Endothelial cell of umbilical vein (primary cell): ENCODE measurements around the gene LLPH. TPM values are rescaled to one million over a fixed set of nuclear protein-coding genes. Genes with fewer than 3 reads are reported as not detected.

ENCODE experiments used
- BruUV-seq: library from RNA; stranded (reverse); fragments of 400-500 nt; replicated peaks from 2 replicates; lab custom pipeline; 2021; lab: Mats Ljungman, UMichigan
- CTCF ChIA-PET: fragments of 300-600, 350-600 bp; sonication (Branson Sonifier 250); formaldehyde crosslinking; loops from one replicate; lab custom pipeline; 2021; ENCODE audit warnings: antibody characterized with exemption, inconsistent platforms; lab: Charles Lee
- POLR2A ChIA-PET: fragments of 300-600, 350-600 bp; sonication (Branson Sonifier 250); formaldehyde crosslinking; loops from one replicate; lab custom pipeline; 2021; ENCODE audit warnings: antibody characterized with exemption, inconsistent platforms; lab: Charles Lee
- DNase-seq: peaks from one replicate; pipeline ENCODE4 v3.0.0-alpha.2; 2011; ENCODE audit warnings: low read depth, low spot score
- FAIRE-seq: peaks from 2 replicates; lab custom pipeline; 2011; peaks lifted over from hg19 to GRCh38; lab: Jason Lieb, UNC
- H2AFZ ChIP-seq: 2 replicates; pipeline ENCODE4 v1.6.0; 2012; ENCODE audit warnings: low read depth, low read length, control low read depth, inconsistent platforms
- H3K27ac ChIP-seq: 2 replicates; pipeline ENCODE4 v1.5.1; 2011; ENCODE audit warnings: low read depth, mild to moderate bottlenecking, control low read depth, low read length, moderate library complexity; ENCODE audit not compliant: insufficient read depth
- H3K27me3 ChIP-seq, 2 experiments: 2 replicates each; pipeline versions ENCODE4 v1.6.0 to v1.6.1; 2011; ENCODE audit warnings: low read length in 2 of 2, mixed read lengths in 1 of 2; ENCODE audit not compliant: control insufficient read depth in 2 of 2, insufficient read depth in 2 of 2
- H3K36me3 ChIP-seq, 2 experiments: 2 replicates in 1 of 2; 3 replicates in 1 of 2; pipeline ENCODE4 v1.5.1; 2011; ENCODE audit warnings: low read length in 2 of 2, mild to moderate bottlenecking in 1 of 2, moderate library complexity in 1 of 2; ENCODE audit not compliant: control insufficient read depth in 2 of 2, insufficient read depth in 2 of 2; ENCODE audit errors: extremely low read depth in 1 of 2
- H3K4me1 ChIP-seq: 3 replicates; pipeline ENCODE4 v1.5.1; 2011; ENCODE audit warnings: mild to moderate bottlenecking, low read length; ENCODE audit not compliant: control insufficient read depth, insufficient read depth; ENCODE audit errors: extremely low read depth
- H3K4me2 ChIP-seq: 2 replicates; pipeline ENCODE4 v1.6.1; 2011; ENCODE audit warnings: low read length, control low read depth, mixed read lengths; ENCODE audit not compliant: insufficient read depth
- H3K4me3 ChIP-seq, 3 experiments: fragments of 200-600 bp in 1 of 3; sonication (generic), shearing (Covaris generic) in 1 of 3; replicated peaks in 1 of 3; 2 replicates each; pipeline ENCODE4 v1.5.1; 2011 to 2016; ENCODE audit warnings: control low read depth in 3 of 3, low read length in 3 of 3, mild to moderate bottlenecking in 2 of 3, inconsistent platforms in 1 of 3, low read depth in 1 of 3, moderate library complexity in 1 of 3; ENCODE audit not compliant: insufficient read depth in 1 of 3
- H3K79me2 ChIP-seq: 2 replicates; pipeline ENCODE4 v1.6.0; 2012; ENCODE audit warnings: low read length, inconsistent platforms; ENCODE audit not compliant: control insufficient read depth, insufficient read depth
- H3K9ac ChIP-seq: replicated peaks from 2 replicates; pipeline ENCODE3; 2011; ENCODE audit warnings: low read length, control low read depth; ENCODE audit not compliant: insufficient read depth; ENCODE audit errors: extremely low read depth
- H3K9me1 ChIP-seq: replicated peaks from 3 replicates; pipeline ENCODE4 v1.6.0; 2011; ENCODE audit warnings: mild to moderate bottlenecking, low read length; ENCODE audit not compliant: control insufficient read depth, insufficient read depth; ENCODE audit errors: extremely low read depth
- H3K9me3 ChIP-seq: replicated peaks from 2 replicates; pipeline ENCODE4 v1.5.1; 2012; ENCODE audit warnings: low read length, inconsistent platforms; ENCODE audit not compliant: control insufficient read depth, insufficient read depth
- H4K20me1 ChIP-seq: replicated peaks from 2 replicates; pipeline ENCODE3; 2011; ENCODE audit warnings: mild to moderate bottlenecking, low read length; ENCODE audit not compliant: control insufficient read depth, insufficient read depth; ENCODE audit errors: extremely low read depth
- EZH2 ChIP-seq: IDR thresholded peaks from 2 replicates; pipeline ENCODE4 v1.6.1; 2012; ENCODE audit warnings: borderline replicate concordance, low read depth, mild to moderate bottlenecking, moderate library complexity, low read length, inconsistent platforms; ENCODE audit not compliant: severe bottlenecking
- FOS ChIP-seq: IDR thresholded peaks from 2 replicates; pipeline ENCODE4 v1.6.1; 2011; ENCODE audit warnings: mild to moderate bottlenecking, low read length, moderate library complexity, borderline replicate concordance; ENCODE audit not compliant: insufficient read depth
- GATA2 ChIP-seq: IDR thresholded peaks from 2 replicates; pipeline ENCODE4 v1.7.0; 2011; ENCODE audit warnings: low read depth, mild to moderate bottlenecking, moderate library complexity, mixed read lengths, low read length; ENCODE audit not compliant: insufficient read length, insufficient read depth
- JUN ChIP-seq: IDR thresholded peaks from 2 replicates; pipeline ENCODE4 v1.6.1; 2011; ENCODE audit warnings: borderline replicate concordance, low read depth; ENCODE audit not compliant: insufficient read length, insufficient read depth
- MYC ChIP-seq: IDR thresholded peaks from one replicate; pipeline ENCODE4 v1.6.1; 2011; ENCODE audit warnings: mild to moderate bottlenecking, low read depth, low read length
- POLR2A ChIP-seq: IDR thresholded peaks from 2 replicates; pipeline ENCODE4 v1.6.1; 2012; ENCODE audit warnings: low read depth, mild to moderate bottlenecking, control low read depth, low read length
- POLR2AphosphoS5 ChIP-seq: IDR thresholded peaks from 2 replicates; pipeline ENCODE4 v1.6.1; 2012; ENCODE audit warnings: low read depth, mild to moderate bottlenecking, control low read depth, low read length, moderate library complexity; ENCODE audit not compliant: insufficient read depth
- dilution Hi-C: fragments of 300-500 bp; cut with MboI; formaldehyde crosslinking; loops from one replicate; pipeline ENCODE4 v1.15.0; 2019; ENCODE audit warnings: low sequenced_read_pairs; ENCODE audit not compliant: extremely low pct_ligation_motif_present
- intact Hi-C: fragments of 100-400 bp; cut with micrococcal nuclease; formaldehyde crosslinking; loops from one replicate; pipeline ENCODE4 v1.10.0; 2022
- polyA plus RNA-seq, 4 experiments: library from polyadenylated mRNA; depleted of rRNA in 3 of 4; stranded (reverse) in 3 of 4; unstranded in 1 of 4; fragments of >200 nt; gene quantifications; 2 replicates each; pipeline versions ENCODE4 v1.2.1 to v1.2.3, GENCODE V29; 2011 to 2012; ENCODE audit warnings: missing spikeins in 1 of 4
- total RNA-seq: library from RNA; stranded (reverse); gene quantifications from 2 replicates; pipeline ENCODE4 v1.2.3, GENCODE V29; 2021
- TF ChIP-seq, protein P1 (sequence below): IDR thresholded peaks from 2 replicates; pipeline ENCODE4 v1.6.1; 2011; ENCODE audit not compliant: insufficient read depth, insufficient read length
- TF ChIP-seq, protein P2 (sequence below), 2 donors: IDR thresholded peaks; 1 replicate in 1 of 2; 2 replicates in 1 of 2; pipeline ENCODE4 v1.5.1; 2011; ENCODE audit warnings: low read length in 2 of 2, mild to moderate bottlenecking in 2 of 2, moderate library complexity in 2 of 2, control low read depth in 1 of 2, inconsistent platforms in 1 of 2, low read depth in 1 of 2; ENCODE audit not compliant: insufficient read depth in 1 of 2; ENCODE audit errors: extremely low read depth in 1 of 2

The LLPH gene
- total and polyA plus RNA-seq, 2 donors (not counting 3 experiments of a cell fraction or from before 2014, with no cell fraction given), result 4.0 to 34.0 TPM

GRCh38 chr12:66118240-66118891 is 12.2 kb downstream of the LLPH start:
- Histone ChIP-seq H3K27me3 (no peaks in the 10 kb centered on the region), H3K9me3 (no peaks in the 10 kb centered on the region), H3K9ac (no peak overlapping the region), H3K36me3 (peaks cover 0 to 7% of the 10 kb centered on the region in 2 experiments), H3K27ac (no peak overlapping the region), H3K4me3 (no peak overlapping the region), H3K79me2 (no peaks in the 10 kb centered on the region), H3K4me1 (no peaks in the 10 kb centered on the region), H2AFZ (no peak overlapping the region), H3K9me1 (no peaks in the 10 kb centered on the region), H3K4me2 (no peak overlapping the region), H4K20me1 (no peaks in the 10 kb centered on the region)
- FAIRE-seq (no peak), DNase-seq (no peak)
- TF ChIP-seq GATA2 (no peak), MYC (no peak), POLR2AphosphoS5 (no peak), EZH2 (no peak), JUN (no peak)
- ChIA-PET CTCF (interaction anchor here (1.0 to 2.1 kb wide), 3 partner anchors 10 to 27 kb away, joined by 3 to 7 read pairs (median 3); no protein-coding TSS in a partner anchor), POLR2A (no interaction called here)
- intact Hi-C loops, result no loop called here
- no TSS peak for BruUV-seq
- dilution Hi-C loops, result no loop called here

GRCh38 chr12:66117242-66117641 is 13.3 kb downstream of the LLPH start:
- Histone ChIP-seq H3K79me2 (no peaks in the 10 kb centered on the region), H3K9me1 (no peaks in the 10 kb centered on the region), H3K9ac (no peak overlapping the region), H3K9me3 (no peaks in the 10 kb centered on the region), H4K20me1 (no peaks in the 10 kb centered on the region), H3K4me2 (no peak overlapping the region), H3K4me1 (no peaks in the 10 kb centered on the region), H2AFZ (no peak overlapping the region), H3K27me3 (no peaks in the 10 kb centered on the region), H3K27ac (no peak overlapping the region), H3K36me3 (peaks cover 0 to 5% of the 10 kb centered on the region in 2 experiments), H3K4me3 (no peak overlapping the region)
- ChIA-PET CTCF (interaction anchor here (1.0 to 2.1 kb wide), 2 partner anchors 9 to 28 kb away, joined by 3 to 7 read pairs; no protein-coding TSS in a partner anchor), POLR2A (no interaction called here)
- intact Hi-C loops (no loop called here), dilution Hi-C loops (no loop called here)
- DNase-seq (no peak), FAIRE-seq (no peak)
- no TSS peak for BruUV-seq
- TF ChIP-seq GATA2, result no peak
- no peak for TF ChIP-seq POLR2AphosphoS5
- TF ChIP-seq FOS, result no peak
- TF ChIP-seq, protein P1, sequence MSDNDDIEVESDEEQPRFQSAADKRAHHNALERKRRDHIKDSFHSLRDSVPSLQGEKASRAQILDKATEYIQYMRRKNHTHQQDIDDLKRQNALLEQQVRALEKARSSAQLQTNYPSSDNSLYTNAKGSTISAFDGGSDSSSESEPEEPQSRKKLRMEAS, result no peak
- TF ChIP-seq POLR2A, result no peak
- no peak for TF ChIP-seq JUN
- TF ChIP-seq EZH2, result no peak
- no peak for TF ChIP-seq MYC
- TF ChIP-seq, protein P2, sequence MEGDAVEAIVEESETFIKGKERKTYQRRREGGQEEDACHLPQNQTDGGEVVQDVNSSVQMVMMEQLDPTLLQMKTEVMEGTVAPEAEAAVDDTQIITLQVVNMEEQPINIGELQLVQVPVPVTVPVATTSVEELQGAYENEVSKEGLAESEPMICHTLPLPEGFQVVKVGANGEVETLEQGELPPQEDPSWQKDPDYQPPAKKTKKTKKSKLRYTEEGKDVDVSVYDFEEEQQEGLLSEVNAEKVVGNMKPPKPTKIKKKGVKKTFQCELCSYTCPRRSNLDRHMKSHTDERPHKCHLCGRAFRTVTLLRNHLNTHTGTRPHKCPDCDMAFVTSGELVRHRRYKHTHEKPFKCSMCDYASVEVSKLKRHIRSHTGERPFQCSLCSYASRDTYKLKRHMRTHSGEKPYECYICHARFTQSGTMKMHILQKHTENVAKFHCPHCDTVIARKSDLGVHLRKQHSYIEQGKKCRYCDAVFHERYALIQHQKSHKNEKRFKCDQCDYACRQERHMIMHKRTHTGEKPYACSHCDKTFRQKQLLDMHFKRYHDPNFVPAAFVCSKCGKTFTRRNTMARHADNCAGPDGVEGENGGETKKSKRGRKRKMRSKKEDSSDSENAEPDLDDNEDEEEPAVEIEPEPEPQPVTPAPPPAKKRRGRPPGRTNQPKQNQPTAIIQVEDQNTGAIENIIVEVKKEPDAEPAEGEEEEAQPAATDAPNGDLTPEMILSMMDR (IDR thresholded peaks at IDR 0.05; ENCODE audit: extremely low read depth in 1 of 2, insufficient read depth in 1 of 2, low read depth in 1 of 2, low read length in 2 of 2), result no peak
